Activated T-cell treated with anti-CD3 and anti-CD28 coated beads for 24 hours (primary cell): ENCODE data around the gene MFAP5.
"Not testable (repeated sequence)": the region's sequence is repeated elsewhere in the genome, so short reads cannot be mapped to it uniquely, and the experiment has no call there.

Experiments
- DNase-seq: peaks from one replicate; pipeline ENCODE4 v3.0.0-alpha.2; 2020; ENCODE audit warnings: low read depth

The MFAP5 gene

DNA sequence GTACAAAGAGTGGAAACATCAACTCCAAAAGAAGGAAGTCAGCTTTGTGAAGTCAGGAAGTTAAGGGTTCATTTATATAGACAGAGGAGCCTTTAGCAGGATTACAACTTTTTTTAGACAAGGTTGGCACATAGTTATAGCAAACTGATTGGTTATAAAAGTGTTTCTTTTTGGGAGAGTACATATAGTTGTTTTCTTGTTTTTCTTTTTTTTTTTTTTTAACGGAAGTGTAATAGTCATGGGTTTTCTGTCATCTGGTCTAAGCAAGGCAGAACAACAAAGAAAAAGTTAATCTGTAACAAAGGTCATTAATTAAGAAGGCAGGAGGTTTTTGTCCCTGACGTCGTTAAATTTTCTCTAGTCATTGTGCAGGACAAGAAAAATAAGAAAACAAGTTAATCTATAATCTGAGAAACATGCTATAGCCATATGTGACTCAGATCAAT is 13.0 kb upstream of the MFAP5 start:
- no peak for DNase-seq

DNA sequence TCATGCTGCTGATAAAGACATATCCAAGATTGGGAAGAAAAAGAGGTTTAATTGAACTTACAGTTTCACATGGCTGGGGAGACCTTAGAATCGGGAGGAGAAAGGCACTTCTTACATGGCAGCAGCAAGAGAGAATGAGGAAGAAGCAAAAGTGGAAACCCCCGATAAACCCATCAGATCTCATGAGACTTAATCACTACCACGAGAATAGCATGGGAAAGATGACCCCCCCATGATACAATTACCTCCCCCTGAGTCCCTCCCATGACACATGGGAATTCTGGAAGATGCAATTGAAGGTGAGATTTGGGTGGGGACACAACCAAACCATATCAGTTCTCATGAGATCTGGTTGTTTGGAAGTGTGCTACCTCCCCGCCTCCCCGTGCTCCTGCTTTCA is 9.8 kb upstream of the MFAP5 start:
- no peak for DNase-seq

DNA sequence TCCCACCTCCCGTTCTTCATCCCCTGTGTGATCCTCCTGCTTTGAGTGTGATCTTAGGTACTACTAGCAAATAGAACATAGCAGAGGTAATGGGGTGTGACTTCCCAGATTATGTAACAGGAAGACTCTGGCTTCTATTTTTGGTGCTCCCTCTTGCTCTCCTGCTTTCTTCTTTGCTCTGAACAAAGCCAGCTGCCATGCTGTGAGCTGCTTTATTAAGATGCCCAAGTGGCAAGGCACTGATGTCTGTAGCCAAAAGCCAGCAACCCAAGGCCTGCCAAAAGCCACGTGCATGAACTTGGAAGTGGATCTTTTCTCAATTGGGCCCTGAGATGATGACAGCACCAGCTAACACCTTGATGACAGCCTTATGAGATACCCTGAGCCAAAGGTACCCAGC is 5.8 kb upstream of the MFAP5 start:
- no peak for DNase-seq

DNA sequence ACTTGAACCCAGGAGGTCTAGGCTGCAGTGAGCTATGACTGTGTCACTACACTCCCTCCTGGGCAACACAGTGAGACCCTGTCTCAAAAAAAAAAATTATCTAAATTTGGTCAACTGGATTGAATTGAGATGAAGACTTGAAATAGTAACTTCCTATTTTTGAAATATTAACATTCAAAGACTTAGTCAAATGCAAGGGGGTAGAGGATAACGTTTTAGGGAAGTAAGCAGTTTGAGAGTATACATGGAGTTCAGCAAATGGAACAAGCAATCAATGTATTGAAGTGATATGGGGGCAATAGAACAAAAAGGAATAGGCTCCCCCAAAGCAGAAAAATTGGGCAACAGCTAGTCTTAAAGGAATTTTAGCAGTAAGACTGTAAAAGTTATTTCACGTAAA is 4.6 kb upstream of the MFAP5 start:
- no peak for DNase-seq

DNA sequence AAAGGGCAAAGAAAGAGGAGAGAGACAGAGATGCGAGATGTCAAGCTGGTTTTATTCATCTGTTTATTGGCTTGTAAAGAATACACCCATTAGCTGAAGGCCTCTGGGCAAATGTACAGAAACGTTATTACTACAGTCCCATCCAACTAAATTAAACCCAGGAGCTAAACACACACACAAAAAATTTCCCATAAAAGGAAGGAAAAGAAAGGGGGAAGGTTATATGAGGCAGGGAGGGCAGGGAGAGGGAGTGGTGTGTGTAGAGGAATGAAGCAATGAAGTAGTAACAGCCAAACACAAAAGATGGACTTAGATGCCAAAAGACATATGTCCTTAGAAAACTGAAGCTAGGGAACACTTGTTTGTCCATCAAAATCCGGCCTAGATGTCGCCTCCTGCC is 3.1 kb upstream of the MFAP5 start:
- DNase-seq, result no peak

DNA sequence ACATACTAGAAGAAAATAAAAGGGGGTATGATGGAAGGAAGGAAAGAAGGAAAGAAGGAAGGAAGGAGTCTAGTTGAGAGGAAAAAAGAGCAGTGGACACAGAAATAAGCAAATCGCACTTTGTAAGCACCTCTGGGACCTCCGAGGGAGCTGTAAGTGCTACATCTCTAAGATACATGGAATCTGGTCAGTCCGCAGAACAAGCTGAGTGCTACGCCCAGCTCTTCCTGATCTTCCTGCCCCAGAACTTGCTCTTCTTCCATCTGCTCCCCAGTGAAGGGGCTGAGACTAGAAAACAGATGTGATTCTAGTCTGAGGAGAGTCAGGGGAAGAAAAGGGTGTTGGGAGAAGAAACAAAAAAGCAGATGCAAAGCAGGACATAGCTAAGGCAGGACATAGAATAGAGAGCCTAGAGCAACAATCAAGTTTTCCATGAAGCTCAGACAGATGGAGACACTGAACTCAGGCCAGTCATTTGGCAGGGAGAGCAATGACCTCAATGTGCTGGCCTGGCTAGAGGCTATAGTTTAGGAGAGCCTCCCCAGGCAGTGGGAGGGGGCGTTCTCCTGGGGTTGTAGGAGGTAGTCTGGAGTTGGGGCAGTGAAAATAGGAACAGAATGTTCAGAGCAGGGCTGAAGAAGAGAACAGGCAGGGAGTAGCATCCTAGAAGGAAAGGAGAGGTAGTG is 1.7 kb upstream of the MFAP5 start:
- no peak for DNase-seq

DNA sequence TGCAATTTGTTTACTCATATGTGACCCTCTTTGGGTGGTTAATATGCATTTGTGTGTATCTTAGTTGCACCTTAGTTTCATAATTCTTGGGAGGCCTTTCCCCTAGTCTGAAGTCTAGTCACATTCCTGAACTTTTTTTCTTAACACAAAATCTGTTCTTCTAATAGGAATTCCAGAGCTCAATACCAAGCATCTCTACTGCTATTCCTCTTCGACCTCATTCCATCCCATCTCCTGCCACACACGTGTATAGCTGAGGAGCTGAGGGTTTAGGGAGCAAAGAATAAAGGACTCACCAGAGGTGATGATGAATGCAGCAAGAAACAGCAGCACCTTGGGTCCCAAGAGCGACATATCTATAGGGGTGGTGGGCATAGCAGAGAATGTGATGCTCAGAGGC is 875 bp downstream of the MFAP5 start:
- no peak for DNase-seq

DNA sequence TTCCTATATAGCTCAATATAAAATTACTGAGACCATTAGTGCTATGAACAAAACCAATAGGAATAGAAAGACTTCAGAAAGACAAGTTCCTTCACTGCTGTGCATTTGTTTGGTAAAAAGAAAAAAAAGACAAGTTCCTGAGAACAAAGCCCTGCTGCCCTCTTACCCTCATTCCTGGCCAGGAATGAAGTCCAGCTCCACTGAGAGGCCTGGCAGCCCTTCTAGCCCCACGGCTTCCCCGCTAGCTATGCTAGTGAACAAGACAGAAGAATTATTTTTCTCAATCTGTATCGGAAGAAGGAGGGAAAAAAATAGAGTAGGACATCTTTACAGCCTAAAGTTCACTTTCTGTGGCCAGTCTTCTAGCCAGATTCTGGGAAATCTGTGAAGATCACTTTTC is 1.6 kb downstream of the MFAP5 start:
- no peak for DNase-seq

DNA sequence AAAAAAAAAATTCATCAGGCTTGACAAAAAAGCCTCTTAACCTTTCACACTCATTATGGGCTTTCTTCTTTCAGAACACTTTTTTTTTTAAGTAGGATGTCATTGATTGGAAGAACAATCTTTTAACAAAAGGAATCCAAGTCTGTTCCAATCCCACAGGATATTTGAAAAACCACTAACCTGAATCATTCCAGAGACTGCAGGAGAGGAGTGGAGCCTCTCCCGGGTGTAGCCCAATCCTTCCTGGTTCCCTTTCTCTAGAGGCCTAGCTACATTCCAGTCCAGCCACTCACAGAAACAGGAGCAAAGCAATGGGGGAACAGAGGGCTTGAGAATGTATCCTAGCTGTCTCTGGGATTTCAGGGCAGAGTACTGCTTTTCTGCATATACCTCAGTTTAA is 4.3 kb downstream of the MFAP5 start:
- no peak for DNase-seq

DNA sequence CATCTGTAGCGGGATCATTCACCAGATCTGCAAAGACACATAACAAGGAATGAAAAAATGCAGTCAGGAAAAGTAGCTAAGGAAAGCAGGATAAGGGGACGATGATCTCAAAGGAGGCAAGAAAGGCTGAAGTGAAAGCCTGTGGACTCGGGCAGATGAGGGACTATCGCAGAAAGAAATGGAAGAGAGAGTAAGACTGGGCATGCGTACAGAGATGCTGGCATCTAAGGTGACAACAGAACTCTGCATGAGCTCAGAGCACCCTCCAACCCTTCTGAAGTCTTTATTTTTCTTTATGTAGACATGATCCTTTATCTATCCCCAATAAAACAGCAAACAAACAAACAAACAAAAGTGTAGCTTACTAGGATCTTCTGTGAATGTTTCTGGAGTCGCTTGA is 7.2 kb downstream of the MFAP5 start:
- no peak for DNase-seq

DNA sequence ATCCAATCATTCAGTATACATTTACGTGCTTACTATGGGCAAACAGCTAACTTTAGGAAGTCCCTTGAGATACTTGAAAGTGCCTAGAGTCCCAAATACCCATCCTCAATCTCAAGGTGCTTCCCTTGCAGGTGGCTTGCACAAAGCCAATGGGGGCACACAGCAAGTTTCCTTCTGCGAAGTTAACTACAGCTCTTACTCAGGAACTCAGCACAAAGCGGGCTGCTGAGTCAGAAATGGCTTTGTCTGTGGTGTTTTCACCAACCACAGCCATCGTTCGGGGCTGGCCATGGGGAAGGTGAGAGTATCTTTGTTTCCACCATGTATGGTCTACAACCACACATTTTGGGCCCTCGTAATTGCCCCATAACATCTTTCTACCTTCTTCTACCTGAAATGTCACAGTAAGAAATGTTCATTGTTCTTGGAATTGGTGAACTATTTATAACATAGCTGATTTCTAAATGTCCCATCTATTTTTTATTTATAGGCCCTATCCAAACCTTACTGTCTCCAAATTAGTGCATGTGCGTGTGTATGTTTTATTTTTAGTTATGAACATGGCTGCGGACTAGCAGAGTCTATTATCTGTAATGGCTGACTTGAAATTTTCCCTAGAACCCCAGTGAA is 13.9 kb downstream of the MFAP5 start:
- peak; percentile 56 for DNase-seq

DNA sequence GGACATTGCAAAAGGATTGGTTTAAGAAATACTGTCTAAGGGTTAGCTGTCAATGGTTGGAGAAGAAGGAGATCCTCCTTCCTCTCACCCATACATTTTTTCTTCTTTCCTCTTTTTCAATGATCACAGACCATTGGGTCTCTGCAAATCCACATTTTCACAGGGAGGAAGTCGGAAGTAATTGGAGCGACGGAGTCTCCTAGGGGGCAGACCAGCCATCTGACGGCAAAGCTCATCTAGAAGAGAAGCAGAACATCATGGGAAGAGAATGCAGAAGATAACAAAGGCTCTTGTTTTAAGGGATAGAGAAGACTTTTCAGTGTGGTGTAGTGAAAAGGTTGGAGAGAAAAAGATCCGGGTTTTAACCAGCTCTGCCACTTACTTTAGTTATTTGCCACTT is 14.7 kb downstream of the MFAP5 start:
- DNase-seq, result no peak

DNA sequence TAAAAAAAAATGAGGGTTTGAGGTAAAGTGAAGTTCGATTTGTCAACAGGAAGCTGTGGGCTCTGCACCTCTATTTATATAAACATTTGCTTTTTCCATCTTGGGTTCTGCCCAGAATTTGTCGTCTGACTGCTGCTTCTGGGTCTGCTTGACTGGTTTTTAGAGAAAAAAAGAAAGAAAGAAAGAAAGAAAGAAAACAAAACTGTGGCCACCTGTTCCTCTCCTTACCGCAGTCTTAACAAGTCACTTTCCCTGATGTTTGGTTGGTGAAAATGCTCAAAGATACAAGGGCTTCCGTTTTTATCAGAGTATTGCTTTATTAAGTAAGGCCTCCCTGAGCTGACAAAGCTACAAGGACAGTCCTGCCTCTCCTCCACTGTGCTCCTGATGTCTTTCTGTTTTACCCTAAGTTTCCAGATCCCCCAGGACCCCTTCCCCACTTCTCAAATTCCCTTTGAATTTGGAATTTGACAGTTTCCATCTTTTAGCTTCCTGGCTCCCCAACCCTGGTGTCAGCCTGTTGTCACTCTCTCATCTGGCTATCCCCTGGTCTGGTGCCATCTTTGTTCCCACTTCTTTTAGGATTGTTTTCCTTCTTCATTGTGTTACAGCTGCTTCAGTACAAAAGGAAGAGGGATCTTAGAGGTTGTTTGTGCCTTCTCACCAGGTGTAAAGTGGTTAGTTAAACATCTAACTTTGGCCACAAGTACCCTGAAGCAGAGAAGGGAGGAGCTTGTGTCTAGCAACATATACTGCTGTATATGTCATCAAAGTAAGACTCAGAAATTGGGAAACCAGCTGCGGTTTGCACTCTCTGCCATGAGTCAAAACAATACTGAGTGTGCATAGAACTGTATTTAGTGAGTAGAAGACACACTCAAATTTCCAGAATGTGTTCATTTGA is 18.0 kb downstream of the MFAP5 start:
- peak; percentile 52 for DNase-seq

DNA sequence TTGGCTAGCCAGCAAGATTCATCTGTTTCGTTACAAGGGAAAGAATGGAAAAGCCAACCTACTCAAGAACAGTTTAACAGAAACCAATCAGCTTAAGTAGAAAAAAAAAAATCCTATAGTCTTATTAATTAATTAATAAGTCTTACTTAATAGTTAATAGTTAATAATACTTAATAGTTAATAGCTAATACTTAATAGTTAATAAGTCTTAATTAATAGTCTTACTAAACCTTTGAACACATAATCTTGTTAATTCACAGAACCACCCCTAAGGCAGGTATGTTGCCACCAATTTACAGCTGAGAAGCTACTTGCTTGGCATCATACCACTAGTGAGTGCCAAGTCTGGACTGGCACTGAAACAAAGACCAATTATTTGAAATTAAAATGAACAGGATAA is 19.9 kb downstream of the MFAP5 start:
- no peak for DNase-seq

DNA sequence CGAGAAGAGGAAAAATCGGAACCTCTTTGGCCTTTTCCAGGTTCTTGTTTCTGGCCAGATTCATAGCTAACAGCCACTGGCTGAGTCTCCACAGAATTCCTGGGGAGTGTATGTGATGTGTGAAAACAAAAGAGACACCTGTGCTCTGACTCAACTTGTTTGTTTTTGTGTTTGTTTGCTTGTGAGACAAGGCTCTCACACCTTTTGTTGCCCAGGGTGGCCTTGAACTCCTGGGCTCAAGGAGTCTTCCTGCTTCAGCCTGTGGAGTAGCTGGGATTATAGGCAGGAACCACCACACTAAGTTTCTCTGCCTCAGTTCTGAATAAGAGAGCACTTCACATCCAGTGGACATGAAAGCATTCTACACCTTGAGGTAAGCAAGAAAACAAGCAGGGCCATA is 22.7 kb downstream of the MFAP5 start:
- no peak for DNase-seq

DNA sequence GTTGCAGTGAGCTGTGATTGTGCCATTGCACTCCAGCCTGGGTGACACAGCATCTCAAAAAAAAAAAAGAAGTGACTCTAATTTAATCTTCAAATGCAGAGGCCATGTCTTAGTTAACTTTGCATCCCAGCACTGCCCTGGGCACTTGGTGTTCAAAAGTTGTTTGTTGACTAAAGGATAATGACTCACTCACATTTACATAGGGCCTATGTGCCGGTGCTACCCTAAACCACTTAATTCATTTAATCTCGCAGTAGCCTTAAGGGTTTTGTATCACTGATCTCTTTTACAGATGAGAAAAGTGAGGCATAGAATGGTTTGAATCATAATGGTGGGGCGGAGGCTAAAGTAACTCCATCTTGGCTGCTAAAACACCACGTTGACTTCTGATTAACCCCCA is 23.7 kb downstream of the MFAP5 start:
- no peak for DNase-seq

DNA sequence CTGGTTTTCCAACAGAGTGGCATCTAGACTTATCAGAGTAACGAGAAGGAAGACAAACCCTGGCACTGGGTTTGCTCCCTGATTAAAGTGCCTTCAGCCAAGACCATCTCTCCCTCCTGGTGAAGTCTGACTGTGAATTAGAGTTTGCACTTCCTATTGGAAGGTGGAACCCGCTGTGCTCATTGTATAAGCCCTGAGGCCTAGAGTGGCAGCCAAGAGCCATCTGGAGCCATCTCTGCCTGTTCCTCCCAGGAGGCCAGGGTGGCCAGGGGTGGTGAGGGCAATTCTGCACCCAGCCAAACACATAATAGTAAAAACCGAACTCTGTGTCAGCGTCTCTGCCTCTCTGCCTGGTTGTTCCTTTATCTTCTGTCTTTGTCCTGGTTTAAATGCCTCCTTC is 25.0 kb downstream of the MFAP5 start:
- no peak for DNase-seq

DNA sequence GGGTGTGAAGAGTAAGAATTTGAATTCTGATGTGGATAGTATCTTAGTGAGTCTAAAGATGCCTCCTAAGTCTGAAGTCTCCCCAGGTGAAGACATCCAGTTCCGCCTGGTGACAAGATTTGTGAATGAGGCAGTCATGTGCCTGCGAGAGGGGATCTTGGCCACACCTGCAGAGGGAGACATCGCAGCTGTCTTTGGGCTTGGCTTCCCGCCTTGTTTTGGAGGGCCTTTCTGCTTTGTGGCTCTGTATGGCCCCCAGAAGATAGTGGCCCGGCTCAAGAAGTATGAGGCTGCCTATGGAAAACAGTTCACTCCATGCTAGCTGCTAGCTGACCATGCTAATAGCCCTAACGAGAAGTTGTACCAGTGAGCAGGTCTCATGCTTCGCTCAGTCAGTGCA is 25.4 kb downstream of the MFAP5 start:
- no peak for DNase-seq

DNA sequence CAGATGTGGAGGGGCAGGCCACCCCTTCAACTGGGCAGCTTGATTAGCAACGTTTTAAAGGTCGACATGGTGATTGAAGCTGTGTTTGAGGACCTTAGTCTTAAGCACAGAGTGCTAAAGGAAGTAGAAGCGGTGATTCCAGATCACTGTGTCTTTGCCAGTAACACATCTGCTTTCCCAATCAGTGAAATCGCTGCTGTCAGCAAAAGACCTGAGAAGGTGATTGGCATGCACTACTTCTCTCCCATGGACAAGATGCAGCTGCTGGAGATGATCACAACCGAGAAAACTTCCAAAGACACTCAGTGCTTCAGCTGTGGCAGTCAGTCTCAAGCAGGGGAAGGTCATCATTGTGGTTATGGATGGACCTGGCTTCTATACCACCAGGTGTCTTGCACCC is 26.0 kb downstream of the MFAP5 start:
- DNase-seq, result no peak

DNA sequence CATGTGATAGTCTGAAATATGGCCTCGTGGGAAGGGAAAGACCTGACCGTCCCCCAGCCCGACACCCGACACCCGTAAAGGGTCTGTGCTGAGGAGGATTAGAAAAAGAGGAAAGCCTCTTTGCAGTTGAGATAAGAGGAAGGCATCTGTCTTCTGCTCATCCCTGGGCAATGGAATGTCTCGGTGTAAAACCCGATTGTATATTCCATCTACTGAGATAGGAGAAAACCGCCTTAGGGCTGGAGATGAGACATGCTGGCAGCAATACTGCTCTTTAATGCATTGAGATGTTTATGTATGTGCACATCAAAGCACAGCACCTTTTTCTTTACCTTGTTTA is 26.6 kb downstream of the MFAP5 start:
- not testable (repeated sequence) for DNase-seq

DNA sequence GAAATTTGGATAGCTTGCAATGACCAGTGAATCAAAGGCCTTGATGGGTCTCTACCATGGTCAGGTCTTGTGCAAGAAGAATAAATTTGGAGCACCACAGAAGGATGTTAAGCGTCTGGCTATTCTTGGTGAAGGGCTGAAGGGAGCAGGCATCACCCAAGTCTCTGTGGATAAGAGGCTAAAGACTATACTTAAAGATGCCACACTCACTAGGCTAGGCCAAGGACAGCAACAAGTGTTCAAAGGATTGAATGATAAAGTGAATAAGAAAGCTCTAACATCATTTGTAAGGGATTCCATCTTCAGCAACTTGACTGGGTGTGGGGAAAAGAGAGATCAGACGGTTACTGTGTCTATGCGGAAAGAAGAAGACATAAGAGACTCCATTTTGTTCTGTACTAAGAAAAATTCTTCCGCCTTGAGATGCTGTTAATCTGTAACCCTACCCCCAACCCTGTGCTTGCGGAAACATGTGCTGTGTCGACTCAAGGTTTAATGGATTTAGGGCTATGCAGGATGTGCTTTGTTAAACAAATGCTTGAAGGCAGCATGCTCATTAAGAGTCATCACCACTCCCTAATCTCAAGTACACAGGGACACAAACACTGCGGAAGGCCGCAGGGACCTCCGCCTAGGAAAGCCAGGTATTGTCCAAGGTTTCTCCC is 27.2 kb downstream of the MFAP5 start:
- not testable (repeated sequence) for DNase-seq

DNA sequence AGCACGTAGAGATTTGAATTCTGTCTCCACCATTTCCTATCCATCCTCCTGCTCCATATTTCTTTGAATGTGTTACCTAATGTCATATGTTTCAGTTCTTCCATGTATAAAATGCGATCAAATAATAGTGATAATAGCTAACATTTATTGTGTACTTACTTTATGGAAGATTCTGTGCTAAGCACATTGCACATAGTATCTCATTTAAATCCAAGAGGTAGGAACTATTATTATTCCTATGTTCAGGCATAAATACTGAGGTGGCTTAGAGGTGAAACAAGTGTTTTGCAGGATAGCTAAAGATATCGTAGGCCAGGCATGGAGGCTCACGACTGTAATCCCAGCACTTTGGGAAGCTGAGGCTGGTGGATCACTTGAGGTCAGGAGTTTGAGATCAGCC is 32.5 kb downstream of the MFAP5 start:
- no peak for DNase-seq
